KOPT-K1 (cell line): ENCODE measurements around the gene BSDC1.
A peak's percentile ranks its signal among the peaks of the same experiment; 100 is the strongest.
"Not testable (repeated sequence)": the region's sequence is repeated elsewhere in the genome, so short reads cannot be mapped to it uniquely, and the experiment has no call there.

ENCODE experiments used
- H3K27ac ChIP-seq: fragments of 200-600 bp; sonication (generic); 2 replicates; pipeline ENCODE4 v1.5.1; 2016; ENCODE audit warnings: antibody characterized with exemption, mild to moderate bottlenecking, low read depth, low read length; ENCODE audit not compliant: poor library complexity, severe bottlenecking
- H3K36me3 ChIP-seq: fragments of 200-600 bp; sonication (generic); 2 replicates; pipeline ENCODE4 v1.5.1; 2017; ENCODE audit warnings: antibody characterized with exemption, mild to moderate bottlenecking, low read length, moderate library complexity; ENCODE audit not compliant: insufficient read depth
- H3K9me3 ChIP-seq: fragments of 200-600 bp; sonication (generic); 2 replicates; pipeline ENCODE4 v1.5.1; 2017; ENCODE audit warnings: antibody characterized with exemption, low read length, mild to moderate bottlenecking; ENCODE audit not compliant: insufficient read depth, poor library complexity, severe bottlenecking

BSDC1 gene

DNA sequence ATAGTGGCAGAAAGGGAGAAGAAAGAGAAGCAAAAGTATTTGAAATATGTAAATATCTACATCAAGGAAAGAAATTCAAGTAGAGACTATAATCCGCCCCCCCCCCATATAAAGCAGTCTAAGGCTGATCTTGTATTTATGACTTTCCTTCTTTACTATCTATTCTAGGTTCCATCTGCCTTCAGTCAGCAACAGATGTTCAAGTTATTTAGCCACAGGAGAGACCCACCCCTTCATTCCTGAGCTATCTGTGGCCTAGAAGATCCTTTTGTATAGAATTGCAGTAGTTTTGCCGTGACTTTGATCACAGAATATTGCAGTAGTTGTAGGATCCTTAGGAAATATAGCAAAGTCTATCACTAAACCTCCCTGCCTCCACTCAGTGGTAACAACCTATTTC lies 10.7 kb upstream of the BSDC1 start:
- H3K36me3 ChIP-seq, result no peaks in the 10 kb centered on the region
- no peaks in the 10 kb centered on the region for H3K9me3 ChIP-seq
- no peak overlapping the region for H3K27ac ChIP-seq

DNA sequence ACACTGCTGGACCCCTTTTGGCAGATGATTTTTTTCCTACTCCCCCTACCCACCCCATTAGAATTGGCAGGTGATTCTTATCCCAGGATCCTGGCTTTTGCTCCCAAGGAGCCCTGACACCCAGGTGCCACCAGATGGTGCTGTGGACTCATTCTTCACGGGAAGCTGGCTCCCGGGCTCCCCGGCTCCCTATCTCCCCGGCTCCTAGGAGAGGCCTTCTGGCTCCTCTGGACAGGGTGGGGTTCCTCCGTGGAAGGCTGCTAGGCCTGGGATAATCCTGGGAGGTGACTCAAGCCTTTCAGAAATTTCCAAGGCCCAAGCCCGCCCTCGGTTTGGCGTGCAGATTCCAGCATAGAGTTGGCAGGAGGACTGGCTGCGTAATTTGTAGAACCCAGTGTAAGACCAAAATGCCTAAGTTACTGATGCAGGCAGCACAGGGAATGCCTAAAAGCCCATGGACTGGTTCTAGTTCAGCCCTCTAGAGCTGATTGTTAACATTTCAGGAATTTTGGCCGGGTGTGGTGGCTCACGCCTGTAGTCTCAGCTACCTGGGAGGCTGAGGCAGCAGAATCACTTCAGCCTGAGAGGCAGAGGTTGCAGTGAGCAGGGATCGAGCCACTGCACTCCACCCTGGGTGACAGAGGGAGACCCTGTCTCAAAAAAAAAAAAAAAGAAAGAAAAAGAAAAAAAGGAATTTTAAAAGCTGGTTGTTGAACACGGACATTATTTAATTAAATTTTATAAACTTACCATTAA lies 6.8 kb upstream of the BSDC1 start:
- no peak overlapping the region for H3K27ac ChIP-seq
- H3K9me3 ChIP-seq, result no peaks in the 10 kb centered on the region
- H3K36me3 ChIP-seq, result no peaks in the 10 kb centered on the region

DNA sequence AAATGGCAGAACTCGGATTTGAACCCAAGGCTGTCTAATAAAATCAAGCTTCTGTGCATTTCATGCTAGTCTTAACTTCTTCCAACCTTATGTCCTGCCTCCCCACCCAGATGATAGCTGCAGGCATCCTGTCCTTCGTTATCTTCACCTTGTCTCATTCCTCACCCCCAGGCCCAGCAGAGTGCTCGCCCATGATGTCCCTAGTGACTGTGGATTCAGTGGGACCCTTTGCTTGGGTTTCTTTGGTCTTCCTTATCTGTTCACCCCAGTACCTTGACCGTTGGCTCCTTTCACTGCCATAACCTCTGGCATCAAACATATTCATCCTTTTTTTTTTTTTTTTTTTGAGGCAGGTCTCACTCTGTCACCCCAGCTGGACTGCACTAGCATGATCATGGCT lies 5.6 kb upstream of the BSDC1 start:
- no peaks in the 10 kb centered on the region for H3K9me3 ChIP-seq
- H3K36me3 ChIP-seq, result no peaks in the 10 kb centered on the region
- no peak overlapping the region for H3K27ac ChIP-seq

DNA sequence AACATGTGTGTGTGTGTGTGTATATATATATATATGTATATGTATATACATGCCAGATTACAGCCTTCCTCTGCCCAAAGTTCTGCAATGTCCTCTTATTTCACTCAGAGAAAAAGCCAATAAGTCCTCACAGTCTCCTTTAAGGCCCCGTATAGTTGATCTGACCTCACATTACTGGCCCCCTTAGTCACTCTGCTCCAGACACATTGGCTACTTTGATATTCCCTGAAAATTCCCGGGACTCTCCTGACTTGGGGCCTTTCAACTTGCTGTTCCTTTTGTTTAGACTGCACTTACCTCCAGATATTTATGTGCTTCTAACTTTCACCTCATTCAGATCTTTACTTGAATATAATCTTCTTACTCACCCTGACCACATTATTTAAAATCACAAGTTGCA lies 4.2 kb upstream of the BSDC1 start:
- Histone ChIP-seq H3K36me3 (no peaks in the 10 kb centered on the region), H3K9me3 (no peaks in the 10 kb centered on the region), H3K27ac (no peak overlapping the region)

DNA sequence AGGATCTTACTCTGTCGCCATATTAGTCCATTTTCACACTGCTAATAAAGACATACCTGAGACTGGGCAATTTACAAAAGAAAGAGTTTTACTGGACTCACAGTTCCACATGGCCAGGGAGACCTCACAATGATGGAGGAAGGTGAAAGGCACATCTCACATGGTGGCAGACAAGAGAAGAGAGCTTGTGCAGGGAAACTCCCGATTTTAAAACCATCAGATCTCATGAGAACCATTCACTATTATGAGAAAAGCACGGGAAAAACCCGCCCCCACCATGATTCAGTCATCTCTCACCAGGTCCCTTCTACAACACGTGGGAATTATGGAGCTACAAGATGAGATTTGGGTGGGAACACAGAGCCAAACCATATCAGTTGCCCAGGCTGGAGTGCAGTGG lies 2.3 kb upstream of the BSDC1 start:
- not testable (repeated sequence) for H3K27ac ChIP-seq, H3K9me3 ChIP-seq
- peaks cover 12% of the 10 kb centered on the region for H3K36me3 ChIP-seq

DNA sequence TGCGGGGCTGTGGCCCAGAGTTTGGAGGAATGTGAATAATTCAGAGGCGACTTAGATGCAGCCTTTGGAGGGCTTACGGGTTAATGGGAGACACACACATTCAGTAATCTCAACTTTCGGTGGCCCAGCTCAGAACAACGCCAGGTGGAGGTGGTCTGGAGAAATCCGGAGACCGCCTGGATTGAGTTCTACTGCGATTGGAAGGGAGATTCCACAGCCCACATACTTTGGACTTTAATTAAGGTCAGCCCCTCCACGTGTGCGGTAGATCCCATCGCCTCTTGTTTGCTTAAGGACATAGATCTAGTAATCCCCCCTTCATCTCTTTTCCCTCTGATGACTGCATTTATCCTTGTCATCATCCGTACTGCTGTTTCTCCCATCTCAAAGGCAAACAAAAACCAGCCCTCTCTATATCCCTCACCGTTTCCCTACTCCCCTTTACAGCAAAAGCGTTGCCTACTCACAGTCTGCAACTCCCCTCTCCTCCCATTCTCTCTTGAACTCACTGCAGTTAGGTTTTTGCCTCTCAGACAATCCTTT lies 720 bp upstream of the BSDC1 start:
- Histone ChIP-seq H3K9me3 (no peaks in the 10 kb centered on the region), H3K27ac (peak overlapping the region; percentile 67), H3K36me3 (peaks cover 27% of the 10 kb centered on the region)

DNA sequence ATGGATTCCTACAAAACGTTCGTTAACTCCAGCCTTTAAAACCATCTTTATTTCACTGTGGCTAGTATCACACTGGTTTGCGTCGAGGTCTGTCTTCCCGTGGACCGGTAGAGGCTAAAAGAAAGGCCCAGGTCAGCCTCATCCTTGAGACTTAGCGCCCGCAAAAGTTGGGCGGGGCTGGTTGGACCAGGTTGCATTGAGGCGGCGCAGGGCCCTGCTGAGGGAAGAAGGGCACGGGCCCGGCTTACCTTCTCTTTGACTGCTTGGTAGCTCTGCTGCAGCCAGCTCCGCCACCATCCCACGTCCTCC lies 455 bp downstream of the BSDC1 start:
- H3K36me3 ChIP-seq, result peaks cover 37% of the 10 kb centered on the region
- H3K9me3 ChIP-seq, result no peaks in the 10 kb centered on the region
- H3K27ac ChIP-seq, result peak overlapping the region; percentile 67

DNA sequence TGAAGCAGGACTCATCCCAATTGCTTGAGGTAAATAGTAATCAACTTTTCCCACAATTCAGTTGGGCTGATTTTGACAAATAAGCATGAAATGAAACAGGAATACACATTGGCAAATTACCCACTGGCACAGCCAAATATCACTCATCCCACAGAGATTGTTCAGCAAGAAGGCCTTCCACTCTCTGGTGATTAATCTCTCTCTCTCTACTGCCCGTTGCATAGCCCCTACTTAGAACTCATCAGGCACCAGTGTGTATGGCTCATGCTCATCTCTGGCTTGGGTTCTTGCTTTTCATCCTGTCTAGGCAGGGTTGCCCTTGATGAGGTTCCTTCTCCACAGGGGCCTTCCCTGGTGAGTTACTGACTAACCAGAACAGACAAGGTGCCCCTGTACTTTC lies 1.1 kb downstream of the BSDC1 start:
- H3K36me3 ChIP-seq, result peaks cover 41% of the 10 kb centered on the region
- H3K27ac ChIP-seq, result no peak overlapping the region
- H3K9me3 ChIP-seq, result no peaks in the 10 kb centered on the region

DNA sequence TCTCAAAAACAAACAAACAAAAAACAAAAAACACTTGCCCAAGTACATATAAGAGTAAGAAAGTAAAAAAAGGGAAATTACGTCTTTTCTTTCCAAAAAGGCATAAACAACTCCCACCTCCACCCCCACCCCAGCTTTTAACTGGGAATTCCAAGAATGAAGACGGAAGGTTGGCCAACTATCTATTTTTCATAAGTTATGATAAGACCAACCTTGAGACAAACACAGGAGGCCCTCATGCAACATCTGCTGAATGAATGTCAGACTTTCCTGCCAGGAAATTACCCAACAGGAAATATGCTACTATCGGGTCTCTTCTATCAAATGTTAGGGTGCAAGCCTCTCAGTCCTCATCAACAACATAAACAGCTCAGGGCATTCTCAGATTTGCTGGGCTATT lies 1.9 kb downstream of the BSDC1 start:
- Histone ChIP-seq H3K36me3 (peaks cover 46% of the 10 kb centered on the region), H3K27ac (no peak overlapping the region), H3K9me3 (no peaks in the 10 kb centered on the region)

DNA sequence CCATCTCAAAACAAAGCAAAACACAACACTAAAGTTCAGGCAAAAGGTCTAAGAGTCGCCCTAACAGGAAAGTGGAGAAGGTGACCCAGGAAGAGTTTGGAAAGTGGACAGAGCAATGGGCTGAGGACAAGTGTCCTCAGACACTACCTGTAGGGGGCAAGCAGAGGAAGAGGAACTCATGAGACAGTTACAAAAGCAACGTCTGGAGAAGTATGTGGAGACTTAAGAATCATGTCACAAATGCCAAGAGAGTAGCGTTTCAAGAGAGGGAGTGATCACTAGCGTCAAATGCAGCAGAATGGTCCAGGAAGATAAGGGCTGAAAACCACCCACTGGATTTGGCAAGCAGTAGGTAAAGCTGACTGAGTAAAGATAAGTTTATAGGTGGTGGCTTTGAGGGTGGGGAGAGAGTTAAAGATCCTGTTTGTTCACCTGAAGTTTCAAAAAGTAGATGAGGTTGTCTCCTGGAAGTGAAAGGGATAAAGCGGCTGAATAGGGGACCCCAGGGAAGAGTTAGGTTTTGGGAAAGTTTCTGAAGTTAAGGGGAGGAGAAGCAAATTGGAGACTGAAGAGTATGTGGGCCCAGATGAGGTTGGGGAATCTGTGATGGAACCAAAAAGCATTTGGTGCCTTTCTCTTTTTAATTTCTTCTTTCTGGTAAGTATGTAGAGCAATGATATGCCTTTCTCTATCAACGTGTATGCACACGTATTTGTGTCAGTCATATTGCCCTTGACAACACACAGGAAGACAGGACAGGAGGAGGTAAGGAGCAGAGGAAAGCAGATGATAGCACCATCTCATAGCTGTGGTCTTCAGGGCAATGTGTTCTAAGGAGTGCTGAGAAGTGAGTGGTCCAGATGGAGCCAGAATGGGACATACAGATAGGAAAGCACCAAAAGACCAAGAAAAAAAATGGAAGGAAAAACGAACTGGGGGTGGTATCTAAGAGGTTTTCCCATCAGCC lies 3.1 kb downstream of the BSDC1 start:
- Histone ChIP-seq H3K36me3 (peaks cover 56% of the 10 kb centered on the region), H3K9me3 (no peaks in the 10 kb centered on the region), H3K27ac (no peak overlapping the region)

DNA sequence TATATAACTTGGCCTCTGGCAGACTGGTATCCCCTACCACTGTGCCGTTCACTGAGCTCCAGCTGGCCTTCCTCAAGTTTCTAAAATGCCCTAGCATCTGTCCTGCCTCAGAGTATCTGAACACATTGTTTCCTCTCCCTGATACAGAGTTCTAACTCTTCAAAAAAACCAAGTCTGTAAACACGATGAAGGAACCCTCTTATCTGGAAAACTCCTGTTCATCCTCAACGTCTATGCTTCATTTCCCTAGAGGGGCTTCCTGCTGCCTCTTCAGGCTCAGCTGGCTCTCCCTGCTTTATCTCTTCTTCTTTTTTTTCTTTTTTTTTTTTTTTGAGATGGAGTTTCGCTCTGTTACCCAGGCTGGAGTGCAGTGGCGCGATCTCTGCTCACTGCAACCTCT lies 5.6 kb downstream of the BSDC1 start:
- no peaks in the 10 kb centered on the region for H3K9me3 ChIP-seq
- H3K36me3 ChIP-seq, result peaks cover 80% of the 10 kb centered on the region
- H3K27ac ChIP-seq, result no peak overlapping the region

DNA sequence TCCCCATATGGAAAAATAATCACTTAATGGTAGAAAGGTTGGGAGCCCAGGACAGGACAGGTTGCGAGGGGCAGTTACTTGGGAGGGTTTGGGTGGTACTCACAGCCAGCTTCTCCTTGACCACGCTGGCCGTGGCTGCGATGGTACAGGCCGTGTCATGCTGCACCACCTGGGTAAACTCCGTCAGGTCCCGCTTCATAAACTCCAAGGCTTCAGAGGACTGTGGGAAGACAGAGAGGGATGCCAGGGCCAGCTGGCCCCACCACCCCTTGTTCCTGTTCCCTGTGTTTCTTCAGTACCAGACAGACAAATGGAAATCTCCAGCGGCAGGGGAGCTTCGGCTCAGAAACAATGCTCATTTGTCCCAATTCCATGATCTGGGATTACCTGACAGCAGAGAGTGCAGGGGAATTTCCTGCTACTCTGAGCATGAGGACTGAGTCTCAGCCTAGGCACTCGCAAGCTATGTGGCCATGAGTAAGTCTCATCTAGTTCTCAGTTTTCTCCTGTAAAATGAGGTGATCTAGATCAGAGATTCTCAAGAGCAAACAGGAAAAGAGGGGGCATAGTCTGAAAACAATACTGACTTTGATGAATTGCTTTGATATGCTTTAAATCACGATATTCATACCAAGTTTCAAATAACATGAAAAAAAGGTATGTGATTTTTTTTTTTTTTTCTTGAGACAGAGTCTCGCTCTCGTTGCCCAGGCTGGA lies 7.4 kb downstream of the BSDC1 start:
- Histone ChIP-seq H3K27ac (no peak overlapping the region), H3K36me3 (peaks cover 89% of the 10 kb centered on the region), H3K9me3 (no peaks in the 10 kb centered on the region)

DNA sequence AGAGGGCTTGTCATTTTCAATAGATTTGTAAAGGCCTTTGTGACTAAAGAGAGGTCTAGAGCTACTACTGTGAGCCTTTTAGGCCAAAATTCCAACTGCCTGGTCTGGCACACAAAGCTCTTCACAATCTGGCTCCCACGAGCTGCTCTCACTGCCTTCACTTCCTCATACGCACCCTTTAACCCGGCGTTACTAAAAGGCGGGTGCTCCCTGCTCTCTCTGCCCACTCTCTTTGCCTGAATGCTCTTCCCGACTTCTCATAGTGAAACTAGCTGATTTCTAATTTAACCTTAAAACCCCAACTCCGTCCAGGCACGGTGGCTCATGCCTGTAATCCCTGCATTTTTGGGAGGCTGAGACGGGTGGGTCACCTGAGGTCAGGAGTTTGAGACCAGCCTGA lies 14.2 kb downstream of the BSDC1 start:
- Histone ChIP-seq H3K9me3 (no peaks in the 10 kb centered on the region), H3K36me3 (peaks cover 99% of the 10 kb centered on the region), H3K27ac (no peak overlapping the region)

DNA sequence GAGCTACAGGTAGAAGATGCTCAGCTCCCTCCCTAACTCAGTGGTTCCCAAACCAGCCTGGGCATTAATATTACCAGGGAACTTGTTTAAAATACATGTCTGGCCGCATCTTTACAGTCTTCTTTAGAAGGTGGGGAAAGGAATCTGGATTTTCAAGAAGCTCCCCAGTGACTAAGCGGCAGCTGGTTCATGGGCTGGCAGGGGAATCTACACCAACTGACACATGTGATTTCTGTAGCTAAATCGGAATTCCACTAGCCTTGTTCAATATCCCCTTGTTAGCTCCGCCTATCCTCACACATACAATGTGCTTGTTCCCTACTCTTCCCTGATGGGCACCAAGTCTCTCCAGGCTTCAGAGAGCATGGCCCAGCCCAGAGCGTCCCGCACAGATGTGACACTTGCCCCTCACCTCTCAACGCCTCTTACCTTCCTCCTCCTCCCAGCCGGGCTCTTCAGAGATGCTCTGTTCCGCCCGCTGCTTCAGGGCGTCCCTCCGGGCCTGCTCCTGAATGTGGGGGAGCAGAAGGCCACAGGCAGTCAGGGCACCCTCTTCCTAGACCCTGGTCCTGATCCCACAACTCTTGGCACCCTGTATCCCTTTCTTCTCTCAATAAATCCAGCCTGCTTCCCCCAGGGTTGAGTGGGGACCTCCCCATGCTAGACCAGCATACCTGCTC lies 16.6 kb downstream of the BSDC1 start:
- peaks cover 99% of the 10 kb centered on the region for H3K36me3 ChIP-seq
- no peak overlapping the region for H3K27ac ChIP-seq
- no peaks in the 10 kb centered on the region for H3K9me3 ChIP-seq
